GM23248 (cell line): ENCODE measurements around the gene GPR135. TPM values are rescaled to one million over a fixed set of nuclear protein-coding genes. Genes with fewer than 3 reads are reported as not detected.

Experiments
- DNase-seq: peaks from one replicate; pipeline ENCODE4 v3.0.0-alpha.2; 2015
- H2AFZ ChIP-seq: fragments of 200-600 bp; sonication (generic); 2 replicates; pipeline ENCODE4 v1.6.1; 2016; ENCODE audit warnings: antibody characterized with exemption
- H3F3A ChIP-seq: fragments of 200-600 bp; sonication (generic); 2 replicates; pipeline ENCODE4 v1.6.1; 2016; ENCODE audit warnings: mild to moderate bottlenecking, antibody characterized with exemption, mixed run types; ENCODE audit not compliant: insufficient read depth
- H3K27ac ChIP-seq: fragments of 200-600 bp; sonication (generic); 2 replicates; pipeline ENCODE4 v1.5.1; 2016; ENCODE audit warnings: mild to moderate bottlenecking
- H3K27me3 ChIP-seq: fragments of 200-600 bp; sonication (generic); replicated peaks from 2 replicates; pipeline ENCODE4 v1.6.1; 2016; ENCODE audit warnings: mild to moderate bottlenecking; ENCODE audit not compliant: insufficient read depth
- H3K36me3 ChIP-seq: fragments of 200-600 bp; sonication (generic); 2 replicates; pipeline ENCODE4 v1.6.1; 2016; ENCODE audit warnings: low read depth, mild to moderate bottlenecking
- H3K4me1 ChIP-seq: fragments of 200-600 bp; sonication (generic); 2 replicates; pipeline ENCODE4 v1.6.1; 2016; ENCODE audit warnings: mild to moderate bottlenecking; ENCODE audit not compliant: insufficient read depth
- H3K4me2 ChIP-seq: fragments of 200-600 bp; sonication (generic); one replicate; pipeline ENCODE4 v1.6.1; 2016; ENCODE audit warnings: mild to moderate bottlenecking; ENCODE audit not compliant: unreplicated experiment
- H3K4me3 ChIP-seq: fragments of 200-600 bp; sonication (generic); 2 replicates; pipeline ENCODE4 v1.5.1; 2016; ENCODE audit warnings: mild to moderate bottlenecking
- H3K79me2 ChIP-seq: fragments of 200-600 bp; sonication (generic); 2 replicates; pipeline ENCODE4 v1.6.1; 2016; ENCODE audit warnings: mild to moderate bottlenecking; ENCODE audit not compliant: insufficient read depth
- H3K9ac ChIP-seq: fragments of 200-600 bp; sonication (generic); 2 replicates; pipeline ENCODE4 v1.6.1; 2016; ENCODE audit warnings: mild to moderate bottlenecking
- H3K9me2 ChIP-seq: fragments of 200-600 bp; sonication (generic); 2 replicates; pipeline ENCODE4 v1.6.1; 2016; ENCODE audit warnings: mixed run types, mild to moderate bottlenecking, moderate library complexity; ENCODE audit not compliant: insufficient read depth
- H3K9me3 ChIP-seq: fragments of 200-600 bp; sonication (generic); one replicate; pipeline ENCODE4 v1.6.1; 2017; ENCODE audit warnings: low read depth
- H4K20me1 ChIP-seq: fragments of 200-600 bp; sonication (generic); 2 replicates; pipeline ENCODE4 v1.6.0; 2016; ENCODE audit not compliant: insufficient read depth
- EZH2 ChIP-seq: fragments of 200-600 bp; sonication (generic); IDR thresholded peaks from 2 replicates; pipeline ENCODE4 v1.6.1; 2018; ENCODE audit warnings: antibody characterized with exemption, mild to moderate bottlenecking; ENCODE audit not compliant: insufficient read depth, poor library complexity, severe bottlenecking
- EZH2phosphoT487 ChIP-seq: fragments of 200-600 bp; sonication (generic); IDR thresholded peaks from 2 replicates; pipeline ENCODE4 v1.6.1; 2018; ENCODE audit warnings: antibody characterized with exemption, moderate library complexity, mild to moderate bottlenecking, low read depth; ENCODE audit not compliant: insufficient read depth
- whole genome bisulfite sequencing, 2 experiments: methylation state at CpG; one replicate each; pipeline ENCODE4 v1.1.6; 2015 to 2017; ENCODE audit warnings: low lambda C conversion rate in 2 of 2, low coverage in 1 of 2; ENCODE audit errors: missing lambda C conversion rate in 2 of 2; 5-methylcytosine and 5-hydroxymethylcytosine counted together
- in situ Hi-C: fragments of 300-500 bp; cut with MboI; formaldehyde crosslinking; loops from 2 replicates; pipeline ENCODE4 v1.15.0; 2020
- polyA plus RNA-seq: library from polyadenylated mRNA; unstranded; fragments of >200 nt; fragmentation: Nextera tagmentation; extraction: Ambion mirVana; gene quantifications from 2 replicates; pipeline ENCODE4 v1.2.1, GENCODE V29; 2016
- total RNA-seq: library from RNA; depleted of rRNA; stranded (reverse); fragments of >200 nt; shearing (Covaris generic); gene quantifications from 2 replicates; pipeline ENCODE4 v1.2.3, GENCODE V29; 2014

GPR135 gene
- total and polyA plus RNA-seq, 2 experiments from 2014 or later: 1.5 to 2.6 TPM

GRCh38 chr14:59483819-59484638 is 18.8 kb upstream of the GPR135 start, which contains the start of the genes JKAMP and L3HYPDH:
JKAMP (plus strand) TSS chr14:59484517; CDS start chr14:59484590, 73 bp downstream.
L3HYPDH (minus strand) TSS chr14:59484408; CDS start chr14:59484316, 92 bp downstream.
- Histone ChIP-seq H3K79me2 (peaks cover 82% of the 10 kb centered on the region), H3K4me2 (peak within 1 kb of the TSS; percentile 91), H3K9me3 (no peaks in the 10 kb centered on the region), H3K9me2 (no peaks in the 10 kb centered on the region), H2AFZ (peak within 1 kb of the TSS; percentile 91), H3K27me3 (no peaks in the 10 kb centered on the region), H3K27ac (peak within 1 kb of the TSS; percentile 98), H3F3A (peaks cover 22% of the 10 kb centered on the region), H3K9ac (peak within 1 kb of the TSS; percentile 97), H4K20me1 (no peaks in the 10 kb centered on the region), H3K36me3 (peaks cover 8% of the 10 kb centered on the region; the same call in 1 of the 2 replicates), H3K4me3 (peak within 1 kb of the TSS; percentile 85), H3K4me1 (peaks cover 41% of the 10 kb centered on the region)
- peak; percentile 99 for DNase-seq
- 1% methylated on average over 64 to 79 of the region's 92 CpGs for WGBS, 2 experiments
- in situ Hi-C loops: no loop called here
- no peak for TF ChIP-seq EZH2
- TF ChIP-seq EZH2phosphoT487: no peak

GRCh38 chr14:59483363-59483762 is 18.2 kb upstream of the GPR135 start:
- peaks cover 13% of the 10 kb centered on the region for H3K36me3 ChIP-seq
- H3K27ac ChIP-seq: peak overlapping the region; percentile 98
- no peaks in the 10 kb centered on the region for H4K20me1 ChIP-seq
- peak; percentile 77 for DNase-seq
- no peak for TF ChIP-seq EZH2
- no peak for TF ChIP-seq EZH2phosphoT487
- 0 to 2% methylated on average over 16 of the region's 16 CpGs for WGBS, 2 experiments
- peak overlapping the region; percentile 85 for H3K4me3 ChIP-seq
- peak overlapping the region; percentile 97 for H3K9ac ChIP-seq
- H3K9me2 ChIP-seq: no peaks in the 10 kb centered on the region
- H3K4me1 ChIP-seq: peaks cover 41% of the 10 kb centered on the region
- H3K9me3 ChIP-seq: no peaks in the 10 kb centered on the region
- no peaks in the 10 kb centered on the region for H3K27me3 ChIP-seq
- peak overlapping the region; percentile 91 for H3K4me2 ChIP-seq
- peaks cover 82% of the 10 kb centered on the region for H3K79me2 ChIP-seq
- in situ Hi-C loops: no loop called here
- H2AFZ ChIP-seq: peak overlapping the region; percentile 91; the same call in 1 of the 2 replicates
- H3F3A ChIP-seq: peaks cover 22% of the 10 kb centered on the region

GRCh38 chr14:59482541-59483331 is 17.6 kb upstream of the GPR135 start:
- no peaks in the 10 kb centered on the region for H3K9me3 ChIP-seq
- H3K27me3 ChIP-seq: no peaks in the 10 kb centered on the region
- peak overlapping the region; percentile 85 for H3K4me3 ChIP-seq
- H3K4me1 ChIP-seq: peaks cover 41% of the 10 kb centered on the region
- peak overlapping the region; percentile 91 for H3K4me2 ChIP-seq
- peak overlapping the region; percentile 32; the same call in 1 of the 2 replicates for H2AFZ ChIP-seq
- peaks cover 82% of the 10 kb centered on the region for H3K79me2 ChIP-seq
- peak; percentile 96 for DNase-seq
- peak overlapping the region; percentile 97 for H3K9ac ChIP-seq
- no peak for TF ChIP-seq EZH2phosphoT487
- no peak for TF ChIP-seq EZH2
- WGBS, 2 experiments: 1 to 3% methylated on average over 6 of the region's 6 CpGs
- H4K20me1 ChIP-seq: no peaks in the 10 kb centered on the region
- in situ Hi-C loops: no loop called here
- H3K9me2 ChIP-seq: no peaks in the 10 kb centered on the region
- H3K36me3 ChIP-seq: peaks cover 10% of the 10 kb centered on the region
- H3K27ac ChIP-seq: peak overlapping the region; percentile 98
- H3F3A ChIP-seq: peaks cover 22% of the 10 kb centered on the region

GRCh38 chr14:59481871-59482540 is 16.8 kb upstream of the GPR135 start:
- peak; percentile 73 for DNase-seq
- Histone ChIP-seq H3K4me3 (peak overlapping the region; percentile 85), H3K4me1 (peaks cover 41% of the 10 kb centered on the region), H4K20me1 (no peaks in the 10 kb centered on the region), H3K27ac (peak overlapping the region; percentile 98), H2AFZ (0 out of 2 replicates have a peak overlapping the region, but pooled peaks have one; percentile 32), H3K9ac (peak overlapping the region; percentile 97), H3F3A (peaks cover 22% of the 10 kb centered on the region), H3K4me2 (peak overlapping the region; percentile 91), H3K27me3 (no peaks in the 10 kb centered on the region), H3K79me2 (peaks cover 82% of the 10 kb centered on the region), H3K9me3 (no peaks in the 10 kb centered on the region), H3K9me2 (no peaks in the 10 kb centered on the region), H3K36me3 (peaks cover 8% of the 10 kb centered on the region; the same call in 1 of the 2 replicates)
- TF ChIP-seq EZH2phosphoT487 (no peak), EZH2 (no peak)
- in situ Hi-C loops: no loop called here
- WGBS, 2 experiments: 8 to 12% methylated on average over 2 of the region's 2 CpGs
